ENCODE results near the gene BTBD9.

DNA sequence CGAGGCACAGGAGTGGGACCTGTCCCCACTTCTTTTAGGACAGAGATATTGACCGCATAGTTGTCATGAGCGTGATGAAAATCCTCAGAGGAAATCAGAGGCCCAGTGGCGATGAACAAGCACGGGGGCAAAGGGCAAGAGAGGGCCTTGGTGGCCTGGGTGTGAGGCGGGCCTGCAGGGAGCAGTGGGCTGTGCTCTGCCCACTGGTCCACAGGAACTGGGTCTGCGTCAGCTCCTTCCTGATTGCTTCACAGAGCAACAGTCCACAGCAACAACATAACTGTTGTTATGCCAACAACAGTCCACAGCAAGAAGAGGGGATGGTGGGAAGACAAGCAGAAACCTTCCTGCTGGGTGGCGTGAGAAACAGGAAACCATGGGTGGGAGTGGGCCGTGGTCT is 484.6 kb downstream of the BTBD9 start:
- TF ChIP-seq YY1 (IDR thresholded peaks at IDR 0.05; ENCODE audit: insufficient read depth, insufficient read length) (no peak), ZNF274 (IDR thresholded peaks at IDR 0.05; ENCODE audit: low read depth, low read length) (no peak)

Measured in NT2/D1 (cell line).